Activated T-cell treated with anti-CD3 and anti-CD28 coated beads, Interleukin-2, amount 50 U/mL, for 4 hours (primary cell): ENCODE results near the gene APOA1. TPM values are rescaled to one million over a fixed set of nuclear protein-coding genes. Genes with fewer than 3 reads are reported as not detected.
"Not testable (repeated sequence)": the region's sequence is repeated elsewhere in the genome, so short reads cannot be mapped to it uniquely, and the experiment has no call there.

ENCODE experiments used
- ATAC-seq, 2 donors: fragments of 200-7000 bp; cut with Tn5 transposase; one replicate each; pipeline ENCODE4 v1.10.0; 2021
- DNase-seq: peaks from one replicate; pipeline ENCODE4 v3.0.0-alpha.2; 2020
- H3K27me3 Mint-ChIP-seq: one replicate; pipeline ENCODE4 v1.8.0; 2021; ENCODE audit warnings: low read depth, mixed read lengths
- H3K36me3 Mint-ChIP-seq: one replicate; pipeline ENCODE4 v1.8.0; 2022; ENCODE audit warnings: mixed read lengths; ENCODE audit not compliant: insufficient read depth
- H3K4me1 Mint-ChIP-seq: one replicate; pipeline ENCODE4 v1.8.0; 2021; ENCODE audit warnings: low read depth, mixed read lengths
- H3K4me3 Mint-ChIP-seq: one replicate; pipeline ENCODE4 v1.8.0; 2021; ENCODE audit warnings: mild to moderate bottlenecking, moderate library complexity, mixed read lengths
- H3K9me3 Mint-ChIP-seq: one replicate; pipeline ENCODE4 v1.8.0; 2021; ENCODE audit warnings: mixed read lengths
- total RNA-seq, 3 donors: library from RNA; stranded (reverse); gene quantifications; one replicate each; pipeline ENCODE4 v1.2.1, GENCODE V29; 2021

Gene APOA1
- total RNA-seq, 3 donors from 2014 or later, result 1.4 to 2.9 (median 2.1) TPM

- no peak within 1 kb of the TSS for H3K4me3 Mint-ChIP-seq
- no peaks in the 10 kb centered on the region for H3K4me1 Mint-ChIP-seq
- ATAC-seq (no peak), DNase-seq (no peak)
- no peaks in the 10 kb centered on the region for H3K27me3 Mint-ChIP-seq
- H3K36me3 Mint-ChIP-seq, result no peaks in the 10 kb centered on the region
- no peaks in the 10 kb centered on the region for H3K9me3 Mint-ChIP-seq
These were observed 14.2 kb downstream of the APOA1 start, which contains the start of gene APOA4 for GRCh38 chr11:116823031-116823843. Gene APOA4, minus strand, starts transcription at chr11:116823304. Its CDS starts 113 bp downstream, at chr11:116823191.

- ATAC-seq (no peak), DNase-seq (no peak)
- Mint-ChIP-seq H3K36me3 (no peaks in the 10 kb centered on the region), H3K4me1 (no peaks in the 10 kb centered on the region), H3K4me3 (no peak overlapping the region), H3K27me3 (no peaks in the 10 kb centered on the region), H3K9me3 (no peaks in the 10 kb centered on the region)
These were observed 14.8 kb downstream of the APOA1 start for GRCh38 chr11:116822575-116822974.

GRCh38 chr11:116821050-116821918 lies 16.1 kb downstream of the APOA1 start:
- ATAC-seq, result no peak
- no peaks in the 10 kb centered on the region for H3K27me3 Mint-ChIP-seq

GRCh38 chr11:116819049-116819448 lies 18.4 kb downstream of the APOA1 start:
- no peaks in the 10 kb centered on the region for H3K9me3 Mint-ChIP-seq
- ATAC-seq, result no peak

More at GRCh38 chr11:116821050-116821918, 16.1 kb downstream of the APOA1 start:
- H3K9me3 Mint-ChIP-seq, result no peaks in the 10 kb centered on the region
- no peak for DNase-seq
- no peak overlapping the region for H3K4me3 Mint-ChIP-seq
- H3K4me1 Mint-ChIP-seq, result no peaks in the 10 kb centered on the region
- no peaks in the 10 kb centered on the region for H3K36me3 Mint-ChIP-seq

GRCh38 chr11:116814502-116814901 lies 22.9 kb downstream of the APOA1 start:
- Mint-ChIP-seq H3K36me3 (no peaks in the 10 kb centered on the region), H3K4me1 (no peaks in the 10 kb centered on the region), H3K27me3 (no peaks in the 10 kb centered on the region), H3K4me3 (no peak overlapping the region), H3K9me3 (no peaks in the 10 kb centered on the region)
- ATAC-seq, result no peak
- DNase-seq, result no peak

More at GRCh38 chr11:116819049-116819448, 18.4 kb downstream of the APOA1 start:
- H3K4me3 Mint-ChIP-seq, result no peak overlapping the region
- H3K36me3 Mint-ChIP-seq, result no peaks in the 10 kb centered on the region
- no peak for DNase-seq
- no peaks in the 10 kb centered on the region for H3K4me1 Mint-ChIP-seq
- no peaks in the 10 kb centered on the region for H3K27me3 Mint-ChIP-seq

GRCh38 chr11:116813781-116814471 lies 23.5 kb downstream of the APOA1 start:
- DNase-seq, result no peak
- Mint-ChIP-seq H3K9me3 (no peaks in the 10 kb centered on the region), H3K27me3 (no peaks in the 10 kb centered on the region), H3K4me1 (no peaks in the 10 kb centered on the region), H3K36me3 (no peaks in the 10 kb centered on the region), H3K4me3 (no peak overlapping the region)
- no peak for ATAC-seq

- Mint-ChIP-seq H3K4me1 (no peaks in the 10 kb centered on the region), H3K36me3 (no peaks in the 10 kb centered on the region), H3K4me3 (no peak overlapping the region), H3K27me3 (no peaks in the 10 kb centered on the region), H3K9me3 (no peaks in the 10 kb centered on the region)
- DNase-seq, result no peak
- no peak for ATAC-seq
These were observed 24.3 kb downstream of the APOA1 start for GRCh38 chr11:116813170-116813569.

- ATAC-seq (no peak), DNase-seq (no peak)
- Mint-ChIP-seq H3K4me3 (no peak overlapping the region), H3K9me3 (no peaks in the 10 kb centered on the region), H3K4me1 (no peaks in the 10 kb centered on the region), H3K27me3 (no peaks in the 10 kb centered on the region), H3K36me3 (no peaks in the 10 kb centered on the region)
These were observed 25.3 kb downstream of the APOA1 start for GRCh38 chr11:116812109-116812508.

GRCh38 chr11:116811194-116811593 lies 26.2 kb downstream of the APOA1 start:
- no peaks in the 10 kb centered on the region for H3K9me3 Mint-ChIP-seq
- no peak for DNase-seq
- H3K27me3 Mint-ChIP-seq, result no peaks in the 10 kb centered on the region
- H3K4me1 Mint-ChIP-seq, result no peaks in the 10 kb centered on the region
- no peak for ATAC-seq
- H3K4me3 Mint-ChIP-seq, result no peak overlapping the region
- H3K36me3 Mint-ChIP-seq, result no peaks in the 10 kb centered on the region

- DNase-seq, result no peak
- no peak for ATAC-seq
- Mint-ChIP-seq H3K9me3 (no peaks in the 10 kb centered on the region), H3K36me3 (no peaks in the 10 kb centered on the region), H3K4me1 (no peaks in the 10 kb centered on the region), H3K27me3 (peaks cover 1% of the 10 kb centered on the region), H3K4me3 (no peak overlapping the region)
These were observed 28.9 kb downstream of the APOA1 start for GRCh38 chr11:116808262-116809175.

- Mint-ChIP-seq H3K27me3 (peaks cover 1% of the 10 kb centered on the region), H3K4me3 (no peak overlapping the region), H3K9me3 (no peaks in the 10 kb centered on the region), H3K4me1 (no peaks in the 10 kb centered on the region), H3K36me3 (no peaks in the 10 kb centered on the region)
- ATAC-seq (no peak), DNase-seq (no peak)
These were observed 29.7 kb downstream of the APOA1 start for GRCh38 chr11:116807601-116808261.

GRCh38 chr11:116804001-116804400 lies 33.4 kb downstream of the APOA1 start:
- no peaks in the 10 kb centered on the region for H3K36me3 Mint-ChIP-seq
- H3K27me3 Mint-ChIP-seq, result peaks cover 4% of the 10 kb centered on the region
- DNase-seq (no peak), ATAC-seq (no peak)
- H3K4me1 Mint-ChIP-seq, result no peaks in the 10 kb centered on the region
- H3K4me3 Mint-ChIP-seq, result no peak overlapping the region
- no peaks in the 10 kb centered on the region for H3K9me3 Mint-ChIP-seq

GRCh38 chr11:116801662-116802061 lies 35.8 kb downstream of the APOA1 start:
- H3K27me3 Mint-ChIP-seq, H3K4me3 Mint-ChIP-seq, H3K4me1 Mint-ChIP-seq, ATAC-seq, H3K36me3 Mint-ChIP-seq, DNase-seq, H3K9me3 Mint-ChIP-seq: not testable (repeated sequence)
